ENCODE results near the gene EXOSC9.

Gene EXOSC9

GRCh38 chr4:121783210-121783609 is 17.9 kb upstream of the EXOSC9 start:
- no peaks in the 10 kb centered on the region for H3K9me3 Mint-ChIP-seq
- H3K27me3 Mint-ChIP-seq: peaks cover 52% of the 10 kb centered on the region
- no peak for DNase-seq
- no peak overlapping the region for H3K4me3 Mint-ChIP-seq
- no peaks in the 10 kb centered on the region for H3K4me1 Mint-ChIP-seq
- H3K27ac Mint-ChIP-seq: no peak overlapping the region
- ATAC-seq: no peak

DNA sequence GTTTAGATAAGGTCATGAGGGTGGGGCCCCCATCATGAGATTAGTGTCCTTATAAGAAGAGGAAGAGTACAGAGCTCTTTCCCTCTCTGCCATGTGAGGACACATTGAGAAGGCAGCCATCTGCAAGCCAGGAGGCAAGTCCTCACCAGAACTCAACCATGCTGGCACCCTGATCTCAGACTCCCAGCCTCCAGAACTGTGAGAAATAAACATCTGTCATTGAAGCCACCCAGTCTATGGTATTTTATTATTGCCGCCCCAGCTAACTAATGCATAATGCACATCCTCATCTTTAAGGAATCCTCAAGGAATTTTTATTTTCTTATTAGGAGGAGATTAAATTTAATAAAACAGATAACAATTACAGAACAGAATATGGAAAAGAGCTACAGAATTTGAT is 16.7 kb upstream of the EXOSC9 start:
- Mint-ChIP-seq H3K27ac (no peak overlapping the region), H3K4me3 (no peak overlapping the region), H3K27me3 (peaks cover 64% of the 10 kb centered on the region), H3K4me1 (peaks cover 10% of the 10 kb centered on the region), H3K9me3 (no peaks in the 10 kb centered on the region)
- no peak for ATAC-seq
- DNase-seq: no peak

DNA sequence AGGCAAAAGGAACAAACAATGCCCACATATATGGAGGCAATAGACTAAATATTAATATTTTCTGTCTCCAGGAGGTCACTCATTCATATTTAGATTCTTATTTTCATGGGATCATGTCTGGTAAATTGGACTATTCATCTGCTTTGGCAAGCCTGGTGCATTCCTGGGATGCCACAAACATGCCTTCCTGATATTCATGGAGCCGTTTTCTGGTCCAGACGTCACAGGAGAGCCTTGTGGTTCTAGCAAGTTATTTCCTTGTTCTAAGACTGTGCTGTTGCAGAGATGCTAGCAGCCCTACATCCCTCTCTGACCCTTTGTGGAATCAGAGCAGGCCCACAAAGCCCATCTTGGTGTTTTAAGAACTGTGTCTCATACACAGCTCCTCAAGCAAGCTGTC is 16.1 kb upstream of the EXOSC9 start:
- Mint-ChIP-seq H3K9me3 (no peaks in the 10 kb centered on the region), H3K4me1 (peaks cover 12% of the 10 kb centered on the region), H3K27me3 (peaks cover 63% of the 10 kb centered on the region), H3K4me3 (no peak overlapping the region), H3K27ac (no peak overlapping the region)
- no peak for DNase-seq
- no peak for ATAC-seq

DNA sequence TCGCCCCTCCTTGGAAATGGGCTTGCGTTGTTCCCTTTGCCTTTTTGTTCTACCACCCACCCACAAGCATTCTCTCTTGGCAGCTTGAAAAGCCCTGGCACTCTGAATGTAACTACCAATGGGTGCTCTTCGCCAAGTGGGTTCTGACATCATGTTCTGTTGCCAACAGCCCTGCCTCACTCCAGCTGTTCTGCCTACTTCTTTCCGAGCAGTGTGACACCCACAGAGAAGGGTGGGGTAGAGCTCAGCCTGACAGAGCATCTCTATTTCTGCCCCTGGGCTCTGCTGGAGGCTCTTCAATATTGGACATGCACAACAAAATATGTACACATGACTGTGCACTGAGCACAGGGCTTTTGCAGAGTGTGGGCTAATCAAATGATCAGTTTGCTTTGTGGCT is 15.6 kb upstream of the EXOSC9 start:
- H3K27me3 Mint-ChIP-seq: peaks cover 58% of the 10 kb centered on the region
- H3K9me3 Mint-ChIP-seq: no peaks in the 10 kb centered on the region
- peaks cover 12% of the 10 kb centered on the region for H3K4me1 Mint-ChIP-seq
- H3K4me3 Mint-ChIP-seq: no peak overlapping the region
- DNase-seq (no peak), ATAC-seq (no peak)
- H3K27ac Mint-ChIP-seq: no peak overlapping the region

- H3K9me3 Mint-ChIP-seq: no peaks in the 10 kb centered on the region
- no peak overlapping the region for H3K4me3 Mint-ChIP-seq
- DNase-seq (no peak), ATAC-seq (no peak)
- peaks cover 50% of the 10 kb centered on the region for H3K27me3 Mint-ChIP-seq
- no peak overlapping the region for H3K27ac Mint-ChIP-seq
- H3K4me1 Mint-ChIP-seq: peaks cover 12% of the 10 kb centered on the region
These were observed 14.9 kb upstream of the EXOSC9 start for GRCh38 chr4:121786221-121786620.

GRCh38 chr4:121788896-121789295 is 12.2 kb upstream of the EXOSC9 start:
- no peak overlapping the region for H3K27ac Mint-ChIP-seq
- H3K27me3 Mint-ChIP-seq: peaks cover 44% of the 10 kb centered on the region
- peaks cover 12% of the 10 kb centered on the region for H3K4me1 Mint-ChIP-seq
- ATAC-seq: no peak
- H3K4me3 Mint-ChIP-seq: no peak overlapping the region
- H3K9me3 Mint-ChIP-seq: no peaks in the 10 kb centered on the region
- no peak for DNase-seq

DNA sequence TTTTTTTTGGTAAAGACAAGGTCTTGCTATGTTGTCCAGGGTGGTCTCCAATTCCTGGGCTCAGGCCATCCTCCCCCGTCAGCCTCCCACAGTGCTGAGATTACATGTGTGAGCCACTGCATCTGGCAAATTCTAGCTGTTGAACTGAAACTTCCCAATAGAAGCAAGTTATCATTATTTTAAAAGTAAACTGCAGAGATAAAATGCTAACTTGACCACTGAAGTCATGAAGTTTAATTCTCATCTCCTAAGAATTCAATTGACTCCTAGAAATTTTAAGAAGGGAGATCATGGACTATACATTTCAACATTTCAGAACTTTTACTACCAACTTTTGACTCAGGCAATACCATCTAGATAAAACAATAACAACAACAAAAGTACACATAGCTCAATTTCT is 11.7 kb upstream of the EXOSC9 start:
- Mint-ChIP-seq H3K27me3 (peaks cover 44% of the 10 kb centered on the region), H3K4me3 (peak overlapping the region in 1 of 2 donors; percentile 53), H3K9me3 (no peaks in the 10 kb centered on the region), H3K4me1 (peaks cover 12% of the 10 kb centered on the region), H3K27ac (no peak overlapping the region)
- ATAC-seq: no peak
- no peak for DNase-seq

GRCh38 chr4:121789960-121790829 is 10.9 kb upstream of the EXOSC9 start:
- DNase-seq (no peak), ATAC-seq (no peak)
- peaks cover 48% of the 10 kb centered on the region for H3K27me3 Mint-ChIP-seq
- H3K9me3 Mint-ChIP-seq: no peaks in the 10 kb centered on the region
- H3K27ac Mint-ChIP-seq: no peak overlapping the region
- H3K4me1 Mint-ChIP-seq: peaks cover 12% of the 10 kb centered on the region
- H3K4me3 Mint-ChIP-seq: no peak overlapping the region

GRCh38 chr4:121790976-121791375 is 10.1 kb upstream of the EXOSC9 start:
- H3K4me1 Mint-ChIP-seq: peaks cover 20% of the 10 kb centered on the region
- no peaks in the 10 kb centered on the region for H3K9me3 Mint-ChIP-seq
- H3K27me3 Mint-ChIP-seq: peaks cover 48% of the 10 kb centered on the region
- no peak for DNase-seq
- H3K4me3 Mint-ChIP-seq: no peak overlapping the region
- H3K27ac Mint-ChIP-seq: no peak overlapping the region
- ATAC-seq: no peak

- Mint-ChIP-seq H3K4me1 (peaks cover 24% of the 10 kb centered on the region), H3K9me3 (no peaks in the 10 kb centered on the region), H3K27me3 (peaks cover 48% of the 10 kb centered on the region), H3K27ac (no peak overlapping the region), H3K4me3 (no peak overlapping the region)
- no peak for DNase-seq
- no peak for ATAC-seq
These were observed 9.6 kb upstream of the EXOSC9 start for GRCh38 chr4:121791481-121791880.

DNA sequence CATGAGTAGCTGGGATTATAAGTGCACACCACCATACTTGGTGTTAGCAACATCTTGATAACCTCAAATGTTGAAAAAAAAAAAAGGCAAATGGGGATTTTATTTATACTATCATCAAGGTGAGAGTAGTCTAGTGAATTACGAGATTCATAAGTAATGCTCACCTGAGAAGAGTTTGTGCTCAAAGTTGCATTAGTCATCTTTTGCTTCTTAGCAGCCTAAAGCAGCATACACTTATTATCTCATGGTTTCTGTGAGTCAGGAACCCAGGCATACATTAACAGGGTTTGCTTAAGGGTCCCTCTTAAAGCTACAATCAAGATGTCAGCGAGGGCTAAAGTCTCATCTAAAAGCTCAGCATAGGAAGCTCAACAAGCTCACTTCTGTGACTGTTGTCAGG is 8.2 kb upstream of the EXOSC9 start:
- Mint-ChIP-seq H3K9me3 (no peaks in the 10 kb centered on the region), H3K4me1 (peaks cover 24% of the 10 kb centered on the region), H3K27me3 (peaks cover 40% of the 10 kb centered on the region), H3K27ac (no peak overlapping the region), H3K4me3 (no peak overlapping the region)
- DNase-seq: no peak
- no peak for ATAC-seq

GRCh38 chr4:121794505-121795188 is 6.5 kb upstream of the EXOSC9 start:
- no peak overlapping the region for H3K4me3 Mint-ChIP-seq
- DNase-seq (no peak), ATAC-seq (no peak)
- H3K4me1 Mint-ChIP-seq: peaks cover 21% of the 10 kb centered on the region
- no peak overlapping the region for H3K27ac Mint-ChIP-seq
- H3K9me3 Mint-ChIP-seq: no peaks in the 10 kb centered on the region
- peaks cover 24% of the 10 kb centered on the region for H3K27me3 Mint-ChIP-seq

- H3K27me3 Mint-ChIP-seq: peaks cover 23% of the 10 kb centered on the region
- H3K27ac Mint-ChIP-seq: no peak overlapping the region
- no peak overlapping the region for H3K4me3 Mint-ChIP-seq
- DNase-seq (no peak), ATAC-seq (no peak)
- H3K4me1 Mint-ChIP-seq: peaks cover 35% of the 10 kb centered on the region
- no peaks in the 10 kb centered on the region for H3K9me3 Mint-ChIP-seq
These were observed 4.8 kb upstream of the EXOSC9 start for GRCh38 chr4:121796283-121796682.

DNA sequence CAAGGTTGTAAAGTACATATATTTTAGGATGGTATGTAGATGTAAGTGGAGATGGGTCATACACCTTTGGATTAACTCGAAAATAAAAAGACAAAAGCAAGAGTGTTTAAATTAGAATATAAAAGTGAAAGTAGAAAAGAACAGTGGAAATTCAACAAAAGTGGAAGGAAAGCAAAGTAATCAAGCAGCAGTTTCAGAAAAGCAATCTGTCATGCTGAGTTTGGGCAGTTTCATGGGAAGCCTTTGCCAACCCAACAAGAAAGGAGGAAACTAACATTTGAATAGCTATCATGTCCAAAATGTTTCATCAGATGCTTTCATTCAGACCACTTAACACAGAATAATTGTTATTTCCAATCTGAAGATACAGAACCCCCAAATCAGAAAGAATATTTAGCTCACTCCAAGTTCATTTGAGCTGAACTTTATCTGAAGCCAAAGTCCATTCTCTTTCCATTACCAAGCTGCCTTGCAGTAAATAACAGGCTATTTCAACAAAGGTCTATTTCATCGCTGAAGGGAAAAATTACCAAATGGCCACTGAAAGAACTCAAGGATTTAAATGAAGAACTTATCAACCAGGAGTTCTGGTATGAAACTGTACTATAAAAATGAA is 1.8 kb upstream of the EXOSC9 start:
- Mint-ChIP-seq H3K9me3 (no peaks in the 10 kb centered on the region), H3K27me3 (peaks cover 21% of the 10 kb centered on the region), H3K4me3 (peak overlapping the region; percentile 53 to 90), H3K4me1 (peaks cover 46% of the 10 kb centered on the region), H3K27ac (peak overlapping the region in 1 of 2 donors; percentile 58)
- DNase-seq (no peak), ATAC-seq (no peak)

- Mint-ChIP-seq H3K4me1 (peaks cover 51% of the 10 kb centered on the region), H3K9me3 (no peaks in the 10 kb centered on the region), H3K4me3 (peak overlapping the region; percentile 82 to 90), H3K27ac (peak overlapping the region in 1 of 2 donors; percentile 58), H3K27me3 (peaks cover 14% of the 10 kb centered on the region)
- ATAC-seq (no peak), DNase-seq (no peak)
These were observed 1.1 kb upstream of the EXOSC9 start for GRCh38 chr4:121799867-121800501.

- H3K4me1 Mint-ChIP-seq: peaks cover 53% of the 10 kb centered on the region
- H3K27ac Mint-ChIP-seq: peak overlapping the region; percentile 95 to 98
- no peaks in the 10 kb centered on the region for H3K9me3 Mint-ChIP-seq
- peaks cover 8% of the 10 kb centered on the region for H3K27me3 Mint-ChIP-seq
- peak overlapping the region; percentile 82 to 90 for H3K4me3 Mint-ChIP-seq
- DNase-seq (no peak), ATAC-seq (peak; percentile 12)
These were observed 524 bp upstream of the EXOSC9 start for GRCh38 chr4:121800638-121800960.

All from stimulated activated naive CD8-positive, alpha-beta T cell treated with anti-CD3 and anti-CD28 coated beads, Interleukin-15, amount 100 ng/mL, for 72 hours (primary cell).